MCF 10A (cell line): Measurements from ENCODE around the gene BCAS1. TPM values are rescaled to one million over a fixed set of nuclear protein-coding genes. Genes with fewer than 3 reads are reported as not detected.

Experiments
- BruUV-seq: library from RNA; stranded (reverse); fragments of 400-500 nt; replicated peaks from 2 replicates; lab custom pipeline; 2021; lab: Mats Ljungman, UMichigan
- CTCF ChIA-PET: fragments of 300-600 bp; sonication (Branson Sonifier 250); formaldehyde crosslinking; extraction: SDS; loops from one replicate; lab custom pipeline; 2021; ENCODE audit warnings: antibody characterized with exemption, inconsistent platforms; lab: Yijun Ruan, JAX
- POLR2A ChIA-PET: fragments of 300-600, 350-650 bp; sonication (Branson Sonifier 250); formaldehyde crosslinking; extraction: SDS; loops from one replicate; lab custom pipeline; 2020; ENCODE audit warnings: antibody characterized with exemption, inconsistent platforms; lab: Yijun Ruan, JAX
- DNase-seq: peaks from one replicate; pipeline ENCODE4 v3.0.0-alpha.2; 2018; ENCODE audit not compliant: unreplicated experiment
- H3K27ac Mint-ChIP-seq: one replicate; pipeline ENCODE4 v1.8.0; 2022; ENCODE audit warnings: mild to moderate bottlenecking, low read depth, mixed read lengths; ENCODE audit not compliant: unreplicated experiment
- H3K27me3 Mint-ChIP-seq: one replicate; pipeline ENCODE4 v1.8.0; 2022; ENCODE audit warnings: mixed read lengths; ENCODE audit not compliant: insufficient read depth, unreplicated experiment
- H3K36me3 Mint-ChIP-seq: one replicate; pipeline ENCODE4 v1.8.0; 2022; ENCODE audit warnings: mild to moderate bottlenecking, moderate library complexity, mixed read lengths; ENCODE audit not compliant: insufficient read depth, unreplicated experiment
- H3K4me1 Mint-ChIP-seq: one replicate; pipeline ENCODE4 v1.8.0; 2022; ENCODE audit warnings: mixed read lengths; ENCODE audit not compliant: insufficient read depth, unreplicated experiment
- H3K4me3 Mint-ChIP-seq: one replicate; pipeline ENCODE4 v1.8.0; 2022; ENCODE audit warnings: mild to moderate bottlenecking, moderate library complexity, mixed read lengths; ENCODE audit not compliant: unreplicated experiment
- H3K9me3 Mint-ChIP-seq: one replicate; pipeline ENCODE4 v1.8.0; 2022; ENCODE audit warnings: mixed read lengths; ENCODE audit not compliant: unreplicated experiment
- CTCF ChIP-seq: fragments of 200-600 bp; IDR thresholded peaks from one replicate; pipeline ENCODE4 v1.8.0; 2022; ENCODE audit warnings: antibody characterized with exemption, mild to moderate bottlenecking; ENCODE audit not compliant: unreplicated experiment
- intact Hi-C: fragments of 100-400 bp; cut with micrococcal nuclease; formaldehyde crosslinking; loops from 2 replicates; pipeline ENCODE4 v1.14.1; 2022
- total RNA-seq: library from RNA; stranded (reverse); gene quantifications from 2 replicates; pipeline ENCODE4 v1.2.3, GENCODE V29; 2022

Gene BCAS1
- total RNA-seq, 1 experiment from 2014 or later: not detected

- H3K4me3 Mint-ChIP-seq: no peak overlapping the region
- CTCF ChIA-PET: interaction anchor here (0.6 kb wide), 1 partner anchor 428 kb away, joined by 3 read pairs; no protein-coding TSS in a partner anchor
- no peak for TF ChIP-seq CTCF
- no peak for DNase-seq
- intact Hi-C loops: no loop called here
- H3K36me3 Mint-ChIP-seq: no peaks in the 10 kb centered on the region
- H3K4me1 Mint-ChIP-seq: no peaks in the 10 kb centered on the region
- BruUV-seq: no TSS peak
- H3K27me3 Mint-ChIP-seq: peaks cover 48% of the 10 kb centered on the region
- POLR2A ChIA-PET: interaction anchor here (1.1 kb wide), 1 partner anchor 89 kb away, joined by 3 read pairs; no protein-coding TSS in a partner anchor
- no peak overlapping the region for H3K27ac Mint-ChIP-seq
- H3K9me3 Mint-ChIP-seq: peaks cover 7% of the 10 kb centered on the region
Measured at GRCh38 chr20:54029643-54030042, 40.8 kb downstream of the BCAS1 start.

- peaks cover 7% of the 10 kb centered on the region for H3K9me3 Mint-ChIP-seq
- no peaks in the 10 kb centered on the region for H3K4me1 Mint-ChIP-seq
- H3K4me3 Mint-ChIP-seq: no peak overlapping the region
- TF ChIP-seq CTCF: no peak
- H3K27me3 Mint-ChIP-seq: peaks cover 49% of the 10 kb centered on the region
- BruUV-seq: no TSS peak
- POLR2A ChIA-PET: interaction anchor here (0.6 to 1.1 kb wide), 2 partner anchors 19 to 89 kb away, joined by 3 read pairs; no protein-coding TSS in a partner anchor
- intact Hi-C loops: no loop called here
- DNase-seq: no peak
- H3K27ac Mint-ChIP-seq: no peak overlapping the region
- H3K36me3 Mint-ChIP-seq: no peaks in the 10 kb centered on the region
- CTCF ChIA-PET: interaction anchor here (0.6 to 0.8 kb wide), 2 partner anchors 16 to 427 kb away, joined by 3 to 4 read pairs; no protein-coding TSS in a partner anchor
Measured at GRCh38 chr20:54029176-54029575, 41.2 kb downstream of the BCAS1 start.

GRCh38 chr20:54028276-54029011 is 42.0 kb downstream of the BCAS1 start:
- Mint-ChIP-seq H3K27me3 (peaks cover 55% of the 10 kb centered on the region), H3K36me3 (no peaks in the 10 kb centered on the region), H3K4me3 (no peak overlapping the region), H3K4me1 (no peaks in the 10 kb centered on the region), H3K9me3 (peaks cover 7% of the 10 kb centered on the region), H3K27ac (no peak overlapping the region)
- no peak for TF ChIP-seq CTCF
- BruUV-seq: no TSS peak
- intact Hi-C loops: no loop called here
- ChIA-PET CTCF (interaction anchor here (0.6 to 0.8 kb wide), 3 partner anchors 17 to 346 kb away, joined by 3 to 4 read pairs (median 4); no protein-coding TSS in a partner anchor), POLR2A (interaction anchor here (0.6 to 1.1 kb wide), 2 partner anchors 20 to 88 kb away, joined by 3 read pairs; no protein-coding TSS in a partner anchor)
- DNase-seq: no peak

GRCh38 chr20:54027704-54028103 is 42.7 kb downstream of the BCAS1 start:
- no peak for DNase-seq
- Mint-ChIP-seq H3K27ac (no peak overlapping the region), H3K36me3 (no peaks in the 10 kb centered on the region), H3K4me3 (no peak overlapping the region), H3K4me1 (no peaks in the 10 kb centered on the region), H3K27me3 (peaks cover 53% of the 10 kb centered on the region), H3K9me3 (peaks cover under 1% of the 10 kb centered on the region)
- BruUV-seq: no TSS peak
- TF ChIP-seq CTCF: no peak
- ChIA-PET POLR2A (interaction anchor here (0.6 to 0.7 kb wide), 2 partner anchors 58 to 517 kb away, joined by 3 read pairs; no protein-coding TSS in a partner anchor), CTCF (interaction anchor here (0.6 to 0.7 kb wide), 3 partner anchors 62 to 633 kb away, joined by 4 to 5 read pairs (median 4); no protein-coding TSS in a partner anchor)
- intact Hi-C loops: no loop called here
